ENCODE measurements around the gene ARID5B.
"Not testable (repeated sequence)": the region's sequence is repeated elsewhere in the genome, so short reads cannot be mapped to it uniquely, and the experiment has no call there.

The ARID5B gene

DNA sequence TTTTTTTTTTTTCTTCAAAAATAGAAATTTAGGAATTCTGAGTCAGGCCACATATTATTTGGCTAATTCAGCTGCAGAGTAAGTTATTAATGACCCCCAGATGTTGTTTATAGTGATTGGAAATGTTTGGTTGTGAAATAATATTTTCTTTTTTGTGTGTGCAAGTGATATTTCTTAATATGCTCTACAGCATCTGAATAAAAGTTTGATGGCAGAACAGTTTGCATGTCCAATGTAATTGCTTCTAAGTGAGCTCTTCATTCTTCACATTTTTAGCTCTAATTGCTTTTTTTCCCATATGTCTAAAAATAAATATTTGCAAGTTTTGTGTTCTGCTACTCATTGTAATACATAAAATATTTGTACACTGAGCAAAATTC lies 116.0 kb downstream of the ARID5B start:
- no peak for DNase-seq

DNA sequence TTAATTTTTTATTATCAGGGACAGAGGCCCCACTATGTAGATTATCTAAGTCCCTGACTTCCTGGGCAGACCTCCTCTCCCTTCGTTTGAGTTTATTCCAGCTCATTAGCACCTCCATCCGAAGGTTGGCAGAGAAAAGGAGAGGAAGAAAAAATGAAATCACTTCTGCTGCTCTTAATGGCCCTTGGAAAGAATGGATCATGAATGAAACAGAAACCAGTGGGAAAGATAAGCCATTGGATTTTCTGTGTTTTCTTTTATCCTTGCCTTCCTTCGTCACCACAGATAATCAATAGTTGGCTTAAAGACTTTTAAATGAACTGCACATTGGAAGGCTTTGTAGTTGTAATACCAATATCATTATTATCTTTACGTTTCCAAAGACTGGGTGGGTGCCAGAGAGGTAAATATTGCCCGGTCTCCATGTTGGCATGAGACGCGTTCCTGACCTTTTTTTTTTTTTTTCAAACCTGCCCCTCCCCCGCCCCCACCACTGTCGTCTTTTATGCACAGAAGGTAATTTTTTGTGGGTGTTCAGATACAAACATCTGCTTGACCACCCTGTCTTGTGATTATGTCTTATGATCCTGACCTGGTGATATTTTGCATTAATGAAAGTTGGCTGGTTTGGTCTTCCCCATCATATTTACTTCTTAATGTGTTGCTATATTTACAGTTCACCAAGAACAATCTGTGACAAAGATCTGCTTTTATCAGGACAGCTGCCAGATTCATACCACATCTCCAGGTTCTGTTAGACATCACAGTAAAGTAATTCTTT lies 116.8 kb downstream of the ARID5B start:
- DNase-seq: no peak

DNA sequence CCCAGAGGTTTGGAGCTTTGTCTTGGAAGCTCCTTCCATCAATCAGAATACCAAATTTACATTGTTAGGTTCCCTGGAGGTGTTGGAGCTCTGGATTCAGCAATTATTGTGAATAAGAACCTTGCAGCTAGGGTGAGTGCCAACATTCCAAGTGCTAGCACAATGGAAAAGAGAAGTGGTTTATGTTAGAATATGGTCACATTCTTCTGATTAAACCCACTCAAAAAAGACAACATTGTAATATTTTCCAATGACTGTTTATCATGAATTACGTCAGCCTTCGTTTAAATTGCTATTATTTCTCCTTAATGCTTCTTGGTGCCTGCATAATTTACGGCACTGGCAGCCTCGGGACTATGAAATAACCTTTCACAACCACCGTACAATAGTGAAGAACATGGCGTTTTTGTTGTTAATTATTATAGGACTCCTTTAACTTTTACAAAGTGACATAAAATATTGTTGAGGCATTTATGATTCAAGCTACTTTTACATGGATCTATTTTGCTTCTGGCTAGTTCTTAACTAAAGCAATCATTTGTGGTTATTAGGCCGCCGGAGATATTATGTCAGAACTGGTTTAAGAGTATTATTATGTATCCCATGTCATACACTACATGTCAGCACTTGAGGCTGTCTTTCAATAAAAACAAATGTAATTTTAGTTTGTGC lies 117.7 kb downstream of the ARID5B start:
- DNase-seq: no peak

DNA sequence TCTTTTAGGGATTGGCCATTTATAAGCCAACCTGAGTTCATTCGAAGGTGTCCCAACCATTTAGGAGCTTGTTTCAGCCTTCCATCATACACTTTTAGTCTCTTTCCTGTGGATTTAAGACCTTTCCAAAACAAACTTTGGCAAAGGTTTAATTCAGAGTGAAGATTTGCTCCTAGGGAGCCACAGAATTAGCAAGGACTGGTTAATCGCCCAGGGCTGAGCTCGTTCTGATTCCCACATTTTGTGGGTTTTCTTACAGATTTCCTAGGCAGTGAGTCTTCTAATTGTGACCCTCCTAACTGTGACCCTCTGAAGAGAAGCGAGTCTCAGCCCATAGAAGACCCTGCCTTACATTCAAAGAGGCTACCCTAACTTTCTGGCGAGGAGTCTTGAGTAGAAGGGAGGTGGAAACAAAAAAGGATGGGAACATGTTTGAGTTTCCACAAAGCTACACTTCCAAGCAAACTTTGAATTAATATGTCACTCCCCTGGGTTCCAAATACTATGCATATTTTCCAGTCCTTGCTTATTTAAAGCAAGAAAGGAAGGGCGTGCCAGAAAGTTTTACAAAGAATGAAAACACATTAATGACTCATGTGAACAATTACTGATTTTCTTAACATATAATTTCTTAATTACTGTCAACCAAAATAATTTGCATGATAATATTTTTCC lies 118.3 kb downstream of the ARID5B start:
- no peak for DNase-seq

DNA sequence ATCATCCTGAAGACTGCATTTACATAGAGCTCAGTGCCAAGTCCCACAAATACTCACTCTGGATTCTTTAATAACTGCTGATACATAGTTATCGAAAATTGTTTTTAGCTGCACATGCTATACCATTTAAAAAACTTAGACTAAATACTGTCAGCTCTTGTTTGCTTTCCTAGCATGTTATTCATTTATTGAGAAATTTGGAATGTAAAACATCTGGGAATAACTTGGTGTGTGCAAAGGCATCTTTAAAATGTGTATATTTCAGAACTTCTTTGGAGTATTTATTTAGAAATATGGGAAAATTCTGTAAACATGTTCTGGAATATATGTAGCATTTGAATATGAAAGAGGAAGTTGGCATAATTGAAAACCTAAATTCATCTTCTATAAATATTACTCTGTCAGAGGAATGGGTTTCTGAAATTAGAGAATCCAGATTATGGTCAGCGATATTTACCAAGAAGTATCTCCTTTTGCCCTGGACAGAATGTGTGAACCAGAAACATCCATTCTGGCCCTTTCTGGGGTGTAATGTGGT lies 119.7 kb downstream of the ARID5B start:
- DNase-seq: no peak

DNA sequence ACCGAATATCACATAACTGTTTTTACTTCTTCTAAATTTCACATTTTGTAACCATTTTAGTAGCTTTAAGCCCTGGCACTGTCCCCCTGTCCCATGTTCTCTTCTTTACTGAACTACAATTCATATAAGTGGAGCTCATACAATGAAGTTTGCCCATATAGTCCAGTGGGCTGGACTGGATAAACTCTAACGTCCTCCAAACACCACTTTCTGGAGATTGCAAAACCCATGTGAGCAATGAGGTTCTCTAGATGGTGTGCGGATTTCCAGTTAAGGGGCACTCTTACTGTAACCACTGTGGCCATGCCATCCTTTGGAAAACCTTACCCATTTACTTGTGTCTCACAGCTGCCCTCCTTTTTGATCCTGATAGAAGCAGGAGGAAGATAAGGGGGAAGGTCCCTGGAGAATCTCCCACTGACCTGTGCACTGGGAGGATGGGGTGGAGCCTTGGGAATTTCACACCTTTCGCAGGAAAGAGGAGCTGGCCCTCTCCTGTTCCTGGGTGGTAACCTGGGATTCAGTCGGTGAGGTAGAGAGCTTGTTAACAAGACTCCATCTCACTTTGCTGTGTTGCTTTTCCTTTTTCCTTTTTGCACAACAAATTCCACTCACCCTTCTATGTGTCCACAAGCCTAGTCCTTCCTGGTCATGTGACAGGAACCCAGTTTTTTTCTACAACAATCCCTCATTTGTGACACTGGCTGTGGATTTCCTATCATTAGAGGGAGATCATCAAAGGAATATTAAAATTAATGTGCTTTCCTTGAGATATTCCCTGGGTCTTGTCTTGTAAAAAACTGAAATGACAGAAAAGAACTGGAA lies 120.7 kb downstream of the ARID5B start:
- no peak for DNase-seq

DNA sequence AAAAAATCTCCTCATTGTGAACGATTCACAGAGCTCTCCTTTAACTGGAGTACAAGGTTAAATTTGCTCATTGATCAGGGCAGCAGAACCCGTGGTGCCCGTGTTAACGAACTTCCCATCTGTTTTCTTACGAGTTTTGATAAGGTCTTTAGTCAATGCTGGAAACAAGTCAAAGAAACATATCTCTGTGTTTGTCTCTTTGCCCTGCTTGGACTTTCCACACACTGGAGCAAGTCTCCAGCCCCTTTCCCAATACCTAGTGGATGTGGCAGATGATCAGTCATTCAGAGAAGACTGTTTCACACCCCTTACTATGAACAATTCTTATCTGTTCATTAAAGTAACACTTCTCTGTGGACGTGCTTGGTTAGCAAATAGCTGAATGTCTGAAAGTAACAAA lies 121.3 kb downstream of the ARID5B start:
- DNase-seq: no peak

DNA sequence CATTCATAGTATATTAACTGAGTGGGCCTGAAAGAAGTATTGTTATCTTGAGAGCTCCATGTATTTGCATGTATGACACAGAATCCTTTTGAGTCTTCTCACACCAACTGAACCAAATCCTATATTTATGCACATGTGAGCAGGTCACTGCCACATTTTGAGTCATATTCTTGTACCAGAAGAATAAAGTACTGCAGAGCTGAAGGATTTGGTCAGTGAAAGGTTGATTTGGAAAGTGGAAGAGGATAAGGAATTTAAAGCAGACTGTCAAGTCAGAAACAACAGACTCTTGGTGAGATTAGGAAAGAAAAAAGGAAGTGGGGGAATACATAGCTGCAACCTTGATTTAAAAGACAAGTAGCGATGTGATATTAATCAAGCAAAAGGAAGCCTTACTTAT lies 121.8 kb downstream of the ARID5B start:
- DNase-seq: no peak

DNA sequence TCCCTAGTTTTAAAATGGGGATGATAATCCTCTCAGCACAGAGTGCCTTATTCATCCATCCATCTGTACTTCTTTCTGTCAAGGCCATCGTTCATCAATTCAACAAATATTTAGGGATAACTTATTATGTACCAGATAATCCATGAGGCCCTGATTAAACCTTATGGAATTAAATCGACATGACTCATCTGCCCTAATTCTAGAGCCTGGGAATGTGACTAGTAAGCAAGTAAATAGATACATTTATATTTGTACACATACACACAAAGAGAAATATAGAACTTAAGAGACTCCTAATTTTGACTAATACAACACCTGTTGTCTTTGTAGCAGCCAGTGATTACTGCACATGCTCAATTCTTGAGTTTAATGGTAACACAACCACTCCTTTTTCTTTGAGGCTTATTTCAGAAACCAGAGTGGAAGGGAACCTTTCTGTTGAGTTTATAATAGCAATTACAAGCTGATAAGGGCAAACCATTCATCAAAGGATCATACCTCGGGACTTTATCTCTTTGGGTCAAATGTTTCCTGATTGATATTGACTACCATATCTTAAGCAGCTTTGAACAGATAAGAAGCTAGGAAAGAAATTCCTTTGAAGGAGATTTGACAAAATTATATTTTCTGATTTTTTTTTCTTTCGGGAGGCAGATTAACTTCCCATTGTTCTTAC lies 122.7 kb downstream of the ARID5B start:
- DNase-seq: no peak

DNA sequence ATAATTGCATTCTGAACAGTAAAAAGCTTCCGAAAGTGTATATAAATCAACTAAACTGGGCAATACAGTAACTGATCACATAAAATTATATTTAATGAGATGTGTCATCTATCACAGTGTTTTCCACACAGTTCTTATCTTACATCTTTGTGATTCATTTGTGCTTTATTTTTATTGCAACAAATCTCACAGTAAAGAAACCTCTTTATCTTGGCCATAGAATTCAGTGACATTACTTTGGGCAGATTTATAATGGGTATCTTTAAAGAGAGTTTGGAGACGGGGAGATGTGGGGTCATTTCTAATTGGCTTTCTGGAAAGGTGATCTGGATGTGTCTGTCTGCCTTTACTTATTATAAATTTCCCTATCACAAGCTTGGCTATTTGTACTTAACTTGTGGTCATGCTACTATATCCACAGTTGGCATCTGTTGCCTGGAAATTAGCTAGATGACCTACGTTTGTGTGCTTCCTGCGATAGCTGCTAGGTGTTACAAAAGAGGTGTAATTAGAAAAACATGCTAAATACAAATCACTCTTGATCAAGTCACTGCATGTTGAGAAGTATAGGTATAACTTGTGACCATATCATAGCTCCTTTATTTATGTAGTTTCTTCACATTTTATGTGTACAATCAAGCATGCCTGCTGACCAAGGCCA lies 123.8 kb downstream of the ARID5B start:
- no peak for DNase-seq

DNA sequence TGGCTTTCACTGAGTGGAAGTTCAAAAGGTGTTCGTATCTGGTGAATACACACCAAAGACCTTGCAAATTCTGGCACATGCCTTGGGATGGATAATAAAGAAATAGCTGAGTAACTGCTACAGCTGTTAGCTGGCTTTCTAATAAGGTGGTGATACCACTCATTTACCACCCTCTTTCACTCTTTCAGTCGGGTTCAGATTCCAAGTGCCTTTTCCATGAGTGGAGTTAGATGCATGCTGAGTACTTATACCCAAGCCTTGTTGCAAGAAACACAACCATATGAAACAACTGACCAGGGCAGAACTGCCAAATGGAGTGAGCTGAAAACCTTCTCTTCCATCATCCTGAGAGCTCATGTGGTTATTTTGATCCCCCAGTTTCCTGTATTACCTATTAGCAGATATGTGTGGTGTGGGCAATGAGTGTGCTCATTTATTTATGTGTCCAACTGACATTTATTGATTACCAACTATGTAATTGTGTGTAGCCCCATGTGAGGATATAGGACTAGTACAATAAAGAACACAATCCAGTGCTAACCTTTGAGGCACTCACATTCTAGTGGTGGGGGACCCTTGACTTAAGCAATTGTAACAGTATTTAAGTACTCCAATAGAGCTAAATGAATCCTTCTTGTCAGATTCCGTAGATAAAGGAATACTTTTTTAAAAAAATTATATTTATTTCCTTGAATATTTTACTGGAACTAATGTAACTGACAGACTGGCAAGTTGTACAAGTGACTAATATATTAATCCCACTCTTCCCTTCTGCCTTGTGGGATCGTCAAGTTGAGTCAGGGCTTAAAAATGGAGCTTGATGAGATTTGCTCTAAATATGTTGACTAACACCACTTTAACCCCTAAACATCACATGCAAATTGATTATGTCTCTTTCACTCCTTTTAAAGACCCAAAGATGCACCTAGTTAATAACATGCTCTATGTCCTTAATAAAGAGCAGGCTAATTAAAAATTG lies 124.7 kb downstream of the ARID5B start:
- DNase-seq: no peak

DNA sequence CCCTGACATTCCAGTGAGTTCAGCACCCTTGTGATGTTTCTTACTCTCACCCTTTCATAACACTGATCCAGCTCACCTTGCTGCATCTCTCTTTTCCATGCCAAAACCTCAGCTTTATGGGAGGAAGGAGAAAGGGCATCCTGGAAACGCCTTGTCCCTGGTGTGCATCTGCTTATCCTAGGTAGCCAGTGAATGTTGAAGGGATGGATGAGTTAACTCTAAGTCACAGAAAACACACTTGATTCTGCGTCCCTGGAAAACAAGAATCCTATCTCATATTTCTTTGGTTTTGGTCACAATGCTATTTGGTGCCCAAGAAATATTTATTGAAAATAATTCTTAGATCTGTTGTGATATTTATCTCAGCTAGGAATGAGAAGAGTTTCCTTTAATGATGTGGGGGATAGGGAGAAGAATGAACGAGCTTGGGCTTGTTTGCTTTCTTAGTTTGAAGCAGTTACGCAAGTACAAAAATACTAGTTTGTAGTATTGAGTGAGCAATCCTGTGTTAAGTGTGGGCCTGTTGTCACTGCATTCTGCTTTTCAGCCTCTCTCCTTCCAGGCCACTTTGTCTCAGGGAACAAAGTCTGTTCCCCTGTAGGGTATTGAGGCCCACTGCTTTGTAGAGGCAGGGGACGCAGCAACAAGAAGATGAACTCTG lies 126.5 kb downstream of the ARID5B start:
- DNase-seq: no peak

DNA sequence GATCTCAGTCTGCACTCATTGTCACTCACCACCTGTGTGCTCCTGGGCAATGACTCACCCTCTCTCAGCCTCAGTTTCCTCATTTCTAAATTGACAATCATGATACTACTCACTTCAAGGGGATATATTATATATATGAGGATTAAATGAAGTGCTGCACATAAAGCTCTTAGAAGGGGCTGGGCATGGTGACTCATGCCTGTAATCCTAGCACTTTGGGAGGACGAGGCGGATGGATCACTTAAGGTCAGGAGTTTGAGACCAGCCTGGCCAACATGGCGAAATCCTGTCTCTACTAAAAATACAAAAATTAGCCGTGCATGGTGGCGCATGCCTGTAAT lies 127.0 kb downstream of the ARID5B start:
- not testable (repeated sequence) for DNase-seq

DNA sequence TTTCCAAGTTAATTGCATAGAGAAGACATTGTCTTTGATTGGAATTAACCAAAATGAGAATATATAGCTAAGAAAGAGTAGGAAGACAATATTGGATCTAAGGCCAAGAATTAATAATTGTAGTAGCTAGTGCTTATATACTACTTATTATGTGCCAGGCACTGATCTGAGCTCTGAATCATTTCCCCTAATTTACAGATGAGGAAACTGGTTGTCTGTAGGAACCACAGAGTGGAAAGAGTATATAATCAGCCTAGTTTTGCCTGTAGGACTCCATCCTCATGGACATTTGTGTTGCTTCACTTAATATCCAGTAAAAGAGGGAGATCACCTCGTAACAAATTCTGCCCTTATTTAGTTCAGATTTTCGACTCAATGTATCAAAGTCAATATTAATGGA lies 127.9 kb downstream of the ARID5B start:
- DNase-seq: no peak

DNA sequence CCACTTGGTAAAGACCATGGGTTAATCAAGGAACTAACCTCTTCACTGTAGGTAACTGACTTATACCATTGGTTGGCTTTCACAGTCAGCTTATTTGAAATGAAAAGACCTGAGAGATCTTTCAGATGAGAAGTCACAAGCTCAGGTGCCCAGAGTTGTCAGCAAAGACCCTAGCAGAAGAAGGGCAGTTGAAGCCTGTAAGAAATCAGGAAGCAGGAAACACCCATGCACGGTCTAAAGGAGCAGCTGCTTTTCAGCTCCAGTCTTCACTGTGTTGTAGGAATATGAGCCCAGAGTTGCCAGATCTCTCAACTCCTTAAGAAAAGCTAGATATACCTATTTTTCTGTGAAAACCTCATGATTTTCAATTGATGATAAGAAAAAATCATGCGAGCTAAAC lies 130.0 kb downstream of the ARID5B start:
- DNase-seq: no peak

DNA sequence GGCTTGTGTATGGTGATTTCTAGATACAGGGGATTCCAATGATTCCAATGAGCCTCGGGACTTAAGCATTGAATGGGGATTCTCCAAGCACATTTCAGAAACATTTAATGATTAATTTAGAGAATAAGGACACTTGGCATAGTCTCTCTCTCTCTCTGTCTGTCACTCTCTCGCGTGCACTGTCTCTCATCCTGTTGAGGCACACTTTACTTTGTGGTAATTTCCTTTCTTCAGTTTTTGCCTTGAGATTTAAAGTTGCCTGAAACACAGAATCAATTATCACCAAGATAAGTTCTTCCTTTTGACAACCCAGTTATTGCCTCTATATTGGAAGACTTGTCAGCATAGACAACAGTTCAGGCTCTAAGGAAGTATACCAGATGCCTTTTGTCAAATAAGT lies 131.6 kb downstream of the ARID5B start:
- no peak for DNase-seq

DNA sequence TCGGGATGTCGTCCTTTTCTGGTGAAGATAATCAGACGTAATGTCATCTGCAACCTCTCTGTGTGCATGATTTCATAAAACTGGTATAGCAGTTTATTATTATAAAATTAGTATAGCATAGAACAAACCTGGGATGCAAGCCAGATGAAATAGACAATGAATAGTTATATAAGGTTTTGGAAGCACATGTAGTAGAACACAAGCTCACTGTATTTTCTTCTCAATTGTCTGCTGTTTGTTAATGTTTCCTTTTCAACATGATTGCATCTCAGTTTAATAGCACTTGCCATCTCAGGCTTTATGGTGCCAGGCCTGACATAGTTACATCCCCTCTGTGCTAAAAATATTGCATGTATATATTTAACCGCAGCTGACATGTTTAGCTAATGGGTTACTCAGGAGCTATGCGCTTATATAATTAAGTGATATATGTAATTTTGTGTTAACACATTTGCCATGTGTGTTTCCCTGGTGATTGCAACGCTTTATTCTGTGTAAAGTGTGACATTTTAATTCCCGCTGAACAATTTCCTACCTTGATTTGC lies 132.7 kb downstream of the ARID5B start:
- no peak for DNase-seq

DNA sequence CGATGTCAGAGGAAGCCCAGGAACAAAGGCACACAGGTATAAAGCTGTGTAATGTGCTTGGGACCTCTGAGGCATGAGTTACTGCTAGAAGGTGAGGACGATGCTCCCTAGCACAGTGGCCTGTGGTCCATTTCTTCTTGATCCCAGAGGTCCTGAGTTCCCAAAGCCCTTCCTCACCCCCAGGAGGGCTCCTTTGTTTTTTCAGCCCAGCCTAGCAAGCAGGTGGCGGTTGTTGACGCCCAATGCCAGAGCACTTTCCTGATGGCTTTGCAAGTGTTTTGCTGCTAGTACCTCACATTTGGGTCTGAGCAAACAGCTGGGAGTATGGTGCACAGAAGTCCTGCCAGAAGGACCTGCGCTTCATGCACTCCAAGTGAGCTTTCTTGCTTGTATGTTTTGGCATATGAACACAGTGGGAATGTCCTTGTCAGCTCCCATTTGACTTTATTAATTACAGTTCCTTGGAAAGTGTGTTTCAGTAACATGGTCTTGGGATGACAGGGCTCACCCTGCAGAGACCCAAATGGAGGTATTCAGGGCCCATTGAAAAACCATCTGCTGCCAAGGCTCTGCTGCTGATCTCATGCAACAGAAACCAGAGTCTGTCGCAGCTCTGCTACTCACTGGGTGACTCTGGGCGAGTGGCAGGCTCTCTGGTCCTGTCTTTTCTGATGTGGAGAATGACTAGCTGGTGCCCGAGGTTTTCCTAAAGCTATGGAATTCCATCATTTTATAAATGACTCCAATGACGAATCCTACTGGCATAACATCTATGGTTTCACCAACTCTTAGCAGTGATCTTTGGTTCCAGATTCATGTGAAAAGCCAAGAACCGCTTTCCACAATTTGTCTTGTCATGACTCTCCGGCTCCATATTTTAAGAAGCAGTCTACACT lies 134.9 kb downstream of the ARID5B start:
- no peak for DNase-seq

Data from SHP77 treated with DMSO at 0.1 percent for 48 hours (cell line).